ENCODE data around the gene TM4SF20.
"Not testable (repeated sequence)": the region's sequence is repeated elsewhere in the genome, so short reads cannot be mapped to it uniquely, and the experiment has no call there.

TM4SF20 gene

DNA sequence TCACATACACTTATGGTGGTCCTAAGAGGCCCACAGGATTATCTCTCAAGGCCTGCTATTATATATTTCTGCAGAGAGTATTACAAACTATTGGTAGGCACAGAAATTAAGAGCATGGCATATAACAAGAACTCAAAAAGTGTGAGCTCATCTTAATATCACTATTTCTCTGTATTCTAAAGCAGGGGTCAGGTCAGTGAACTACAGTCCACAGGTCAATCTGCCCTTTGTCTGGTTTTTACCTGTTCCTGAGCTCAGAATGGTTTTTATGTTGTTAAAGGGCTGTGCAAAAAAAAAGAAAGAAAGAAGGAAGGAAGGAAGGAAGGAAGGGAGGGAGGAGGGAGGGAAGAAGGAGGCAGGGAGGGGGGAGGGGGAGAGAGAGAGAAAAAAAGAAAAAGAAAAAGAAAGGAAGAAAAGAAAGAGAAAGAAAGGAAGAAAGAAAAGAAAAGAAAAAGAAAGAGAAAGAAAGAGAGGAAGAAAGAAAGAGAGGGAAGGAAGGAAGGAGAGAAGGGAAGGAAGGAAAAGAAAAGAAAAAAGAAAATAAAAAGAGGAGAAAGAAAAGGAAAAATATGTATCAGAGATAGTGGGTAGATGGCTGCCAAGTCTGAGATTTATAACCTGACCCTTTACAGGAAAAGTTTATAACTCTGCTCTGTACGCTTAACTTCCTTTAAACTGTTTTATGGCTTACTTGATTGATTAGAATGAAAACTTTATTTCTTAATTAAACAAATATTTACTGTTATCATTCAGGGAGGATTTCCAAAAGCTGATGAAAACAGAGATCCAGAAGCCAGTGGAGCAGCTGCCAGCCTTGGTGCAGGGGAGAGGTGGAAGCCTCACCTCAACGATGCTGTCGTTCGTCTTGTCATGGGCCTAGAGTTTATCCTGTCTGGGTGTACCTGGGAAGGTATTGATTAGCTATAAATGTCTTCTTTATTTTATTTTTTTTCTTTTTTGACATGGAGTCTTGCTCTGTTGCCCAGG is 19.9 kb upstream of the TM4SF20 start:
- no peak for DNase-seq (ENCODE audit: low read depth in 3 of 3, low spot score in 1 of 3)

DNA sequence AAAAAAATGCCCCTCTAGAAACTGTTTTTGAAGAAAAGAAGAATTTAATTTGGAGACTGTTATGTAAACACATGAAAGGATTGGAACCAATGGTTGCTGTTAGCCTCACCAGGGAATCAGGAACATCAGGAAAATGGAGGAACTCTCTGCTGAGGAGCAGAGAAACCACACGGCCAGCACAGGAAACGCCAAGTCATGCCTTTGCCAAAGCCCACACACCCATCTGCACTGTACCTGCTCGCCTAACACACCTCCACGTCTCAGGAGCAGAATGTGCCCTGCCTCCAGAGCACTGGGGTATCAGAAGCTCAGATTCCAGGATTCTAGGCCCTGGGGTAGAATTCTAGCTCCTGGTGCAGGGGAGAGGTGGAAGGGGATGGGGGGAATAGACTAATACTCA is 18.5 kb upstream of the TM4SF20 start:
- no peak for DNase-seq (ENCODE audit: low read depth in 3 of 3, low spot score in 1 of 3)

DNA sequence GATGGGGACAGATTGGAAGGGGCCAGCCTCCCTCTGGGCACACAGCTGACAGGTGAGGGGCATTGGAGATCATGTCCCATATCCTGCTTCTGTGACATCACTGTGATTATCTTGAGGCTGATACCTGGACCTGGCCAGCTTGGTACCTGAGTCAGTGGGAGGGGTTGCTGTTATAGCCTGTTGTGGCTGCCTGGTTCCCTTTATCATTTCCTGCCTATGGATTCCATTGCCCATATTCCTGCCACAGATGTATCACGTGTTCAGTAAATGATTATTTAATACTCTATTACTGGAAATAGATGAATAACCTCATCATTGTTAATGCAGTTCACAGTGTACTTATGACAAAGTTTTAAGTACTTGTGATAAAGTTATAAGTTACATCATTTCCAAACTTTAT is 16.4 kb upstream of the TM4SF20 start:
- DNase-seq (ENCODE audit: low read depth in 3 of 3, low spot score in 1 of 3): no peak

- no peak for DNase-seq (ENCODE audit: low read depth in 3 of 3, low spot score in 1 of 3)
These were observed 15.3 kb upstream of the TM4SF20 start for GRCh38 chr2:227394401-227394800.

GRCh38 chr2:227390468-227391256 is 11.6 kb upstream of the TM4SF20 start:
- no peak for DNase-seq (ENCODE audit: low read depth in 3 of 3, low spot score in 1 of 3)

DNA sequence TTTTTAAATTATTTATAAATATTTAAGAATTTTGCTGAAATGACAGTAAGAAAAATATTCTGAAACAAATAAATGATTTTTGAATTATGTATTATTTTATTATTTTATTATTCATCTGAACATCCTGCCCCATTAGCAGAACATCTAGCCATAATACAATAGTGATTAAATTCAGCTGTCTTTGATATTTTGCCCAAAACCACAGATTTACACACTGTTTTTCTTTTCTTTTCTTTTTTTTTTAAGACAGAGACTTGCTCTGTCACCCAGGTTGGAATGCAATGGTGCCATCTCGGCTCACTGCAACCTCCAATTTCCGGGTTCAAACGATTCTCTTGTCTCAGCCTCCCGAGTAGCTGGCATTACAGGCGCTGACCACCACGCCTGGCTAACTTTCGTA is 10.6 kb upstream of the TM4SF20 start:
- DNase-seq (ENCODE audit: low read depth in 3 of 3, low spot score in 1 of 3): no peak

DNA sequence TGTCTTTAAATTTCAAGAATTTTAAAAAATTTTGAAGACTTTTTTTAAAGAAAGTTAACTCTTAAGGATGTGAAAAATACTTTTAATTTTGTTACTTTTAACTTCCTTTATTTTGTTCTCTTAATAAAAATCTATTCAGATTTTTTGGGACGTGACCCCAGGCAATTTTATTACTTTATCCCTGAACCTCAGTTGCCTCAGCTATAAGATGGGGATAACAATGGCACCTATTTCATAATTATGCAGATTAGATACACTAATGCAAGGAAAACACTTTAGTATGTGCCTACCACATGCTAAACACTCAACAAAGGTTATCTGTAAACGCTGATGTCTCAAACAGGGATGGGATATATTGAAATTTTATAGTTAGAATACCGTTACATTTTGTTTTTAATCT is 10.1 kb upstream of the TM4SF20 start:
- DNase-seq (ENCODE audit: low read depth in 3 of 3, low spot score in 1 of 3): no peak

GRCh38 chr2:227388537-227389011 is 9.5 kb upstream of the TM4SF20 start:
- DNase-seq (ENCODE audit: low read depth in 3 of 3, low spot score in 1 of 3): no peak

- not testable (repeated sequence) for DNase-seq (ENCODE audit: low read depth in 3 of 3, low spot score in 1 of 3)
These were observed 8.5 kb upstream of the TM4SF20 start, which contains the start of gene SCYGR1 for GRCh38 chr2:227387583-227387982. Gene SCYGR1 (minus strand): TSS chr2:227387949. CDS start chr2:227387949, 0 bp downstream.

DNA sequence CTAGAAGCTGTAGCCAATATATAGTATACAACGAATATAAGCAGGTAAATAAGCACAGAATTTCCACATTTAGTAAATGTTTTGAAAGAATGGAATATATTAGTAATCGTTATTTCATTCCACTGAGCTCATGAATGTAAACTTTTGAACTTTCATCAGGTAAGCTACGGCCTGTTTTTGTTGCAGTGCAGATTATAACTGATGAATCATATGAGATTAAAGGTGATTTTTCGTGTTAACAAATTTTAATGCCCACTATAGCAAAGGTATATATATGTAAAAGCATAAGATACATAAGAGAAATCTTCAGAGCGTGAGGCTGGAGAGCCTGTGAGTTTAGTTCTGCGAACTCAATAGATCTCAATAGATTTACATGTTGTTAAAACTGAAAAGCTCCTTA is 7.5 kb upstream of the TM4SF20 start:
- no peak for DNase-seq (ENCODE audit: low read depth in 3 of 3, low spot score in 1 of 3)

DNA sequence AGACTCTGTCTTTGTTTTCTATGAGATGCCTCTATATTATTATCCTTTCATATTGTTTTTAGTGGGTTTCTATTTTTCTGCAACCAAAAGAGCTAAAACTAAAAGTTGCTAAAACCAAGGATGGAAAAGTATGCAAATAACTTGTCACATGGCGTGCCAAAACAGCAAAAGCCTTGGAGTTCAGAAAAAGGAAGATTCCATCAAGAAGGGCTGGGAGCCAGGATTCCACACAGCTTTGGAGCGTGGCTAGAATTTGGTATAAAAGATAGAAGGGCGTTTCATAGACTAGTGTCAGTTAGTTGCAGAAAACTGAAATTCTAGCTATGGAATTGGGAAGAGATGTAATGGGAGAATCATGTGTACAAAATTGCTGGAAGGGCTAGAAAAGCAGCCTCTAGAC is 4.6 kb upstream of the TM4SF20 start:
- no peak for DNase-seq (ENCODE audit: low read depth in 3 of 3, low spot score in 1 of 3)

- not testable (repeated sequence) for DNase-seq (ENCODE audit: low read depth in 3 of 3, low spot score in 1 of 3)
These were observed 3.2 kb upstream of the TM4SF20 start for GRCh38 chr2:227382241-227382835.

DNA sequence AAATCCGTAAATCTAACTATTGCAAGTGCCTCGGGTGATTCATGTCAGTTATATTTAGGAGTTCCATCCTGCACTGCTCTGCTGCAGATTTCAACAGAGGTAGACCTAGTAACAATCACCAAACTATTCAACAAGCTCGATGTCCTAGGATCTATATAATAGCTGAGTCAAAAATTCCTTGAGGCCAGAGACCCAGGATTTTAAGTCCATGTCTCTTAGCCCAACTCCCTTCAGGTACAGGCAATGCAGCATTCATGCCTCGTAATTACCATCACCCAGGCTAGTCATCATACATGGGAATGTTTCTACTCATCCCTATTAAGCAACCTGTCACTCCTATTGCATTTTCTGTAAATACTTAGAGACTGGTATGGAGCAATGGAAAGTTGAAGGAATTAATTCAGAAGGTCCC is 729 bp downstream of the TM4SF20 start:
- no peak for DNase-seq (ENCODE audit: low read depth in 3 of 3, low spot score in 1 of 3)

DNA sequence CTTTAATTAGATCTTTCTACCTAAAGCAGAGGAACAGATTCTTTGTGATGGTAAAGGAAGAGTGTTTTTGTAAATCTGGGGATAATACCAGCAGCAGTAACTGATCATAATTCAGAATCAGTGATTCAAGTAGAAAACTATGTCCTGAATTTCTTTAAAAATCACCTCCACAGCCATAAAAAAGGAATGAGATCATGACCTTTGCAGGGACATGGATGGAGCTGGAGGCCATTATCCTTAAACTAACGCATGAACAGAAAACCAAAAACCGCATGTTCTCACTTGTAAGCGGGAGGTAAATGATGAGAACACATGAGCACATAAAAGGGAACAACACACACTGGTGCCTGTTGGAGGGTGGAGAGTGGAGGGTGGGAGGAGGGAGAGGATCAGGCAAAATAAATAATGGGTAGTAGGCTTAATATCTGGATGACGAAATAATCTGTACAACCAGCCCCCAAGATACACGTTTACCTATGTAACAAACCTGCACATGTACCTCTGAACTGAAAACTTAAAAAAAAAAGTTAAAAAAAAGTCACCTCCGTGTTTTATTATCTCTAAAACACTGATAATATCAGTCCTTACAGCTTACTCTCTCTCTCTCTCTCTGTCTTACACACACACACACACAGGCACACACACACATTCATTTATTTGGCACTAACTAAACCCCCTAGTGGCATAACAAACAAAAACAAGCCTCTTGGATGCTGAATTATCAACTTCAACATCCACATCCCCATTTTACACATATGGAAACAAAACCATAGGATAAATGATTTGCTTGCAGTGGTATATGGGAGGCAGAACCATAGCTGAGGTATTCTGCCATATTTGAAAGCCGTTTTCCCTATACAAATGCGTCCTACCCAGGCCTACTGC is 1.4 kb downstream of the TM4SF20 start:
- no peak for DNase-seq (ENCODE audit: low read depth in 3 of 3, low spot score in 1 of 3)

DNA sequence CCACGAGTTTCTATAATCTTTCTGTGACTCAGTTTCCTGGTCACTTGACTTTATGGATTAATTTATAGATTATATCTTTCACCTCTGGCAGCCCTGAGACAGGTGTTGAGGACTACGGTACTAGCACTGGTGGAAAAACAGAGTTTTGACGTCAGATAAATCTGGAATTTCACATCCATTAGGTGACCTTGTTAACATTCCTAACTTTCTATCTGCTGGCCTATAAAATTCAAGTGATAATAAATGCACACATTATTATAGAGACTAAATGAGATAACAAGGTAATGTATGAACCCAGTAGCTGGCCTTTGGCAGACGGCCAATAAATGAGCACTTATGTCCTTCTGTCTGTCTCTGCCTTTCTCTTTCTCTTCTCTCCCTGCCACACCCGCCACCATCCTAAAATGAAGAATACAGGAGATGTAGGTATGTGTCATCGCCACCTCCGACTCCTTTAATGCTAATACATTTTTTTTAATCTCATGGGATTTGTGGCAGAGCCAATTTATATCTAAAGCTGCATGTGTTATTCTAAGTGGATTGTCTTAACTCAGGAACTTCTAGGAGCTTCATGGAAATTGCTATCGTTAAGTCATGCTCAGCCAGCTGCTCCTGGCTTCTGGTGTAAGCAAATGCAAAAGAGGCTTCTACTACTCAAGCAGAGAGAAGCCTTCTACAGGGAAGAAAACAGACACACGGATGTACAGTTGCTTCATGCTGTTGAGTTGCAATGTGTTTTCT is 2.3 kb downstream of the TM4SF20 start:
- no peak for DNase-seq (ENCODE audit: low read depth in 3 of 3, low spot score in 1 of 3)

DNA sequence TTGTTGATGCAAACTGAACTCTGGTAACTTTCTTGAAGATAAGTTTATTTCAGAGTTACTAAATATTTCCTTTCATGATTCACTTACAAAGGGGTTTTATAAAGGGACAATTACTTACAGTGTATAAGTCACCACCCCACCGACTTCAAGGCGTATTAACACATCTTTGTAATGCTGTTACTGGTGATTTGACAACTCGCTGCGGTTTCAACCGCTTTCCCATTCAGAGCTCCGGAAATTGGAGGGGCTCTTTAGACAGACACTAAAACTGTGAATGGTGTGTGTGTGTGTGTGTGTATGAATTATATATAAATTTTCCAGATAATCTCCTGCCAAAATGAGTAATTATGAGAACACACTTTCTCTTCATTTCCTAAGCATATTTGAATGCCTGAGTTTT is 4.9 kb downstream of the TM4SF20 start:
- no peak for DNase-seq (ENCODE audit: low read depth in 3 of 3, low spot score in 1 of 3)

DNA sequence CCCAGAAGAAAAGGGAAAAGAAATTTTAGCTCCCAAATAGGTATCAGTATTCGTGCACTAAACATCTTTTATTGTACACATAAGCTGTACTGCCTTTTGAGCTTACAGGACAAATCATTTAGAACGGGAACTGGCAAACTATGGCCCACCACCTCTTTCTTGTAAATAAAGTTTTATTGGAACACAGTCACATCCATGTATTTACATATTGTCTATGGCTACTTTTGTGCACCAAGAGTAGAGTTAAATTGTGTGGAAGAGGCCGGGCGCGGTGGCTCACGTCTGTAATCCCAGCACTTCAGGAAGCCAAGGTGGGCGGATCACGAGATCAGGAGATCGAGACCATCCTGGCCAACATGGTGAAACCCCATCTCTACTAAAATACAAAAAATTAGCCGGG is 5.7 kb downstream of the TM4SF20 start:
- DNase-seq (ENCODE audit: low read depth in 3 of 3, low spot score in 1 of 3): no peak

- no peak for DNase-seq (ENCODE audit: low read depth in 3 of 3, low spot score in 1 of 3)
These were observed 8.3 kb downstream of the TM4SF20 start for GRCh38 chr2:227370791-227371312.

DNA sequence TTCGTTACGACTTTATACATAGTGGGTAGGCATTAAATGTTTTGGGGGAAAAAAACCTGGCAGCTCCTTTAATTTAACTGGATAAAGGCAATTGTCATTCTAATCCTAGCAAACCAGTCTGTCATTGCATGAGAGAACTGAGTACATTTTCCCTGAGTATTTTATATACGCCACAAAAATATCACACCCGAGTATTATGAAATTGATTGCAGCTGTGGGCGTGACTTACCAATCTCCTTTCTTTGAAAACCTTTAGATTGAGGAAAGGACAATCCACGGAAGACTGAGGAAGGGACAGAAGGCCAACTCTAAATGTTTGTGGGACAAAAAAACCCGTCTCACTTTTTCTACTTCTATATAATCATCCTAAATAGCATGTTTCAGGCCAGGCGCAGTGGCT is 9.0 kb downstream of the TM4SF20 start:
- DNase-seq (ENCODE audit: low read depth in 3 of 3, low spot score in 1 of 3): no peak

DNA sequence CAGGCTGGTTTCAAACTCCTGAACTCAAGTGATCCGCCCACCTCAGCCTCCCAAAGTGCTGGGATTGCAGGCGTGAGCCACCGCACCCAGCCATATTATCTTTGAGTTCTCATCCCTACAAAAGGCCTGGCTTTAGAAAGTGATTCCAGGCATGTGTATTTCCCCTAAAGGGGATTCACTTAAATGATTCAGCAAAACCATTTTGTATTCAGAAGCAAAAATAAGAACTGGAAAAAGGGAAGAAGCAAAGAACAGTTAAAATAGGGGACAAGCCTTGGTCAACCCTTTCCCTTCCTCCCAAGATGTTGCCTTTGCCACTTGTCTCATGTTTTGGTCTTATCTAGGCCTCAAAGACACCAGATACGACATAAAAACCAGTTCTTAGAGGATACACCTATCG is 10.5 kb downstream of the TM4SF20 start:
- no peak for DNase-seq (ENCODE audit: low read depth in 3 of 3, low spot score in 1 of 3)
